Nephron (organoid): ENCODE data around the gene CD22.

Source experiments
- H3K27ac Mint-ChIP-seq, 3 experiments: 2 replicates each; pipeline ENCODE4 v1.8.0; 2020; ENCODE audit warnings: mixed read lengths in 3 of 3, mild to moderate bottlenecking in 2 of 3, moderate library complexity in 1 of 3
- H3K27me3 Mint-ChIP-seq: 2 replicates; pipeline ENCODE4 v1.8.0; 2021; ENCODE audit warnings: low read depth, mild to moderate bottlenecking, moderate library complexity, mixed read lengths
- H3K36me3 Mint-ChIP-seq: 2 replicates; pipeline ENCODE4 v1.8.0; 2020; ENCODE audit warnings: low read depth, mixed read lengths
- H3K4me1 Mint-ChIP-seq: 2 replicates; pipeline ENCODE4 v1.8.0; 2020; ENCODE audit warnings: mixed read lengths
- H3K4me3 Mint-ChIP-seq, 3 experiments: 2 replicates each; pipeline ENCODE4 v1.8.0; 2020; ENCODE audit warnings: mild to moderate bottlenecking in 3 of 3, mixed read lengths in 3 of 3, moderate library complexity in 2 of 3
- H3K9me3 Mint-ChIP-seq: 2 replicates; pipeline ENCODE4 v1.8.0; 2020; ENCODE audit warnings: mixed read lengths
- TF ChIP-seq, protein P1 (sequence below), 3 experiments: fragments of 200-600 bp; sonication (generic); IDR thresholded peaks; one replicate each; pipeline ENCODE4 v1.5.0; 2021; ENCODE audit warnings: antibody characterized with exemption in 3 of 3; ENCODE audit not compliant: unreplicated experiment in 3 of 3

CD22 gene

DNA sequence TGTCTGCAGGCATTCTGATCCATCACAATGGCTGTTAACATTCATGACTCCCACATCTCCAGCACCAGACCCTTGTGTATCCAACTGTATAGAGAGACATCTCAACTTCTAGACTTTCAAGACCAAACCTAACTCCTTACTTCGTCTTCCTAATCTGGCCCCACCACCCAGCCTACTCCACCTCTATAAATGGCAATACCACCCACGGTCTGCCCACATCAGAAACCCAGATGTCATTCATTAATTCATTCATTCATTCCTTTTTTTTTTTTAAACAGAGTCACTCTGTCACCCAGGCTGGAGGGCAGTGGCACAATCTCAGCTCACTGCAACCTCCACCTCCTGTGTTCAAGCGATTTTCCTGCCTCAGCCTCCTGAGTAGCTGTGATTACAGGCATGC is 52.3 kb downstream of the CD22 start:
- Mint-ChIP-seq H3K9me3 (peaks cover 7% of the 10 kb centered on the region), H3K27ac (no peak overlapping the region), H3K27me3 (peaks cover 14% of the 10 kb centered on the region), H3K4me1 (no peaks in the 10 kb centered on the region), H3K4me3 (no peak overlapping the region), H3K36me3 (peaks cover 1% of the 10 kb centered on the region)
- TF ChIP-seq, protein P1, sequence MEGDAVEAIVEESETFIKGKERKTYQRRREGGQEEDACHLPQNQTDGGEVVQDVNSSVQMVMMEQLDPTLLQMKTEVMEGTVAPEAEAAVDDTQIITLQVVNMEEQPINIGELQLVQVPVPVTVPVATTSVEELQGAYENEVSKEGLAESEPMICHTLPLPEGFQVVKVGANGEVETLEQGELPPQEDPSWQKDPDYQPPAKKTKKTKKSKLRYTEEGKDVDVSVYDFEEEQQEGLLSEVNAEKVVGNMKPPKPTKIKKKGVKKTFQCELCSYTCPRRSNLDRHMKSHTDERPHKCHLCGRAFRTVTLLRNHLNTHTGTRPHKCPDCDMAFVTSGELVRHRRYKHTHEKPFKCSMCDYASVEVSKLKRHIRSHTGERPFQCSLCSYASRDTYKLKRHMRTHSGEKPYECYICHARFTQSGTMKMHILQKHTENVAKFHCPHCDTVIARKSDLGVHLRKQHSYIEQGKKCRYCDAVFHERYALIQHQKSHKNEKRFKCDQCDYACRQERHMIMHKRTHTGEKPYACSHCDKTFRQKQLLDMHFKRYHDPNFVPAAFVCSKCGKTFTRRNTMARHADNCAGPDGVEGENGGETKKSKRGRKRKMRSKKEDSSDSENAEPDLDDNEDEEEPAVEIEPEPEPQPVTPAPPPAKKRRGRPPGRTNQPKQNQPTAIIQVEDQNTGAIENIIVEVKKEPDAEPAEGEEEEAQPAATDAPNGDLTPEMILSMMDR (IDR thresholded peaks at IDR 0.05; ENCODE audit: unreplicated experiment in 3 of 3): no peak

DNA sequence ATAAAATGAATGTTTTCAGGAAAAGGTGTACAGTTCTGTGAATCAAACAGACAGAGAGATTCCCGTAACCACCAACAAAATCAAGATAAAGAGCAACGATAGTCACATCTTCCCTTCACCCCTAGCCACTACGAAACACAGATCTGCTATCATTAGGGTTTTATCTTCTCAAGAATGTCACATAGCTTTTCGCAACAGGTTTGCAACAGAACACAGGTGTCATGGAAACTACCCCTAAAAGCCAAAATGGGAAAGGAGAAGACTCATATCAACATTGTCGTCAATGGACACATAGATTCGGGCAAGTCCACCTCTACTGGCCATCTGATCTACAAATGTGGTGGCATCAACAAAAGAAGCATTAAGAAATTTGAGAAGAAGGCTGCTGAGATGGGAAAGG is 52.9 kb downstream of the CD22 start:
- Mint-ChIP-seq H3K27ac (no peak overlapping the region), H3K4me3 (no peak overlapping the region), H3K9me3 (peaks cover 14% of the 10 kb centered on the region), H3K4me1 (no peaks in the 10 kb centered on the region), H3K36me3 (peaks cover 5% of the 10 kb centered on the region), H3K27me3 (peaks cover 13% of the 10 kb centered on the region)
- TF ChIP-seq, protein P1 (IDR thresholded peaks at IDR 0.05; ENCODE audit: unreplicated experiment in 3 of 3): no peak

DNA sequence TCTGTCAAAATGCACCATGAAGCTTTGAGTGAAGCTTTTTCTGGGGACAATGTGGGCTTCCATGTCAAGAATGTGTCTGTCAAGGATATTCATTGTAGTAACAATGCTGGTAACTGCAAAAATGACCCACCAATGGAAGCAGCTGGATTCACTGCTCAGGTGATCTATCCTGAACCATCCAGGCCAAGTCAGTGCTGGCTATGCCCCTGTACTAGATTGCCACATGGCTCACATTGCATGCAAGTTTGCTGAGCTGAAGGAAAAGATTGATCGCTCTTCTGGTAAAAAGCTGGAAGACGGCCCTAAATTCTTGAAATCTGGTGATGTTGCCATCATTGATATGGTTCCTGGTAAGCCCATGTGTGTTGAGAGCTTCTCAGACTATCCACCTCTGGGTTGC is 54.5 kb downstream of the CD22 start:
- H3K36me3 Mint-ChIP-seq: peaks cover 5% of the 10 kb centered on the region
- TF ChIP-seq, protein P1 (IDR thresholded peaks at IDR 0.05; ENCODE audit: unreplicated experiment in 3 of 3): no peak
- no peak overlapping the region for H3K27ac Mint-ChIP-seq
- no peak overlapping the region for H3K4me3 Mint-ChIP-seq
- H3K9me3 Mint-ChIP-seq: peaks cover 21% of the 10 kb centered on the region
- H3K27me3 Mint-ChIP-seq: peaks cover 9% of the 10 kb centered on the region
- no peaks in the 10 kb centered on the region for H3K4me1 Mint-ChIP-seq

DNA sequence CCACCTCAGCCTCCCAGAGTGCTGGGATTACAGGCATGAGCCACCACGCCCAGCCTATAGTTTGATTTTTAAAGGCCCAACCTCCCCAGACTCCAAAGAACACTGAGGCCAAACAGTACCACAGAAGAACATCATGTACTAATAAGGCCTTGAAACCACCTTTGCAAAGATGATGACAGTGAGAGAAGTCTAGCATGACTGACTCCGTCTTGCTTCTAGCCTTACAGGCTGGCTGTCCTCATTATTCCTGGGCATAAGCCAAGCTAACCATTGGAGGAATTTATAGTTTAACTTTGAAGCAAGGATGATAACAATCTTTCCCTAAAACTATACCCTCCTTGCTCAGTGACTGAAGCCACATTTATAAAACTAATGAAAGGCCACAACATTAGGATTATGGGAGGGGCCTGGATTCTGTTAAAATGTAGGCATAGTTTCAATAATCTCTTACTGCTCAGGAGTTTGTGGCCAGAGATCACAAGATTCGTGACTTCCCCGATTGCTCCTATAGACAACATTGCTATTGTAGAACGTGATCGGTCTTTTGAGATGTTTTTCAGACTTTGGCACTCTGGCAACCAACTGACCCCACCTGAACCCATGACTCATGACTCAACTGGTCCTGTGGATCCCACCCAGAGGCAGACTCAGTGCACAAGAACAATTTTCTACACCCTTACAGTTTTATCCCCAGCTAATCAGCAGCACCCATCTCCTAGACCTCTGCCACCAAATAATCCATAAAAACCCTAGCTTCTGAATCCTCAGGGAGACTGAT is 59.5 kb downstream of the CD22 start:
- H3K27ac Mint-ChIP-seq: no peak overlapping the region
- H3K27me3 Mint-ChIP-seq: no peaks in the 10 kb centered on the region
- H3K4me3 Mint-ChIP-seq: no peak overlapping the region
- H3K36me3 Mint-ChIP-seq: peaks cover 5% of the 10 kb centered on the region
- H3K9me3 Mint-ChIP-seq: peaks cover 24% of the 10 kb centered on the region
- TF ChIP-seq, protein P1 (IDR thresholded peaks at IDR 0.05; ENCODE audit: unreplicated experiment in 3 of 3): no peak
- no peaks in the 10 kb centered on the region for H3K4me1 Mint-ChIP-seq

DNA sequence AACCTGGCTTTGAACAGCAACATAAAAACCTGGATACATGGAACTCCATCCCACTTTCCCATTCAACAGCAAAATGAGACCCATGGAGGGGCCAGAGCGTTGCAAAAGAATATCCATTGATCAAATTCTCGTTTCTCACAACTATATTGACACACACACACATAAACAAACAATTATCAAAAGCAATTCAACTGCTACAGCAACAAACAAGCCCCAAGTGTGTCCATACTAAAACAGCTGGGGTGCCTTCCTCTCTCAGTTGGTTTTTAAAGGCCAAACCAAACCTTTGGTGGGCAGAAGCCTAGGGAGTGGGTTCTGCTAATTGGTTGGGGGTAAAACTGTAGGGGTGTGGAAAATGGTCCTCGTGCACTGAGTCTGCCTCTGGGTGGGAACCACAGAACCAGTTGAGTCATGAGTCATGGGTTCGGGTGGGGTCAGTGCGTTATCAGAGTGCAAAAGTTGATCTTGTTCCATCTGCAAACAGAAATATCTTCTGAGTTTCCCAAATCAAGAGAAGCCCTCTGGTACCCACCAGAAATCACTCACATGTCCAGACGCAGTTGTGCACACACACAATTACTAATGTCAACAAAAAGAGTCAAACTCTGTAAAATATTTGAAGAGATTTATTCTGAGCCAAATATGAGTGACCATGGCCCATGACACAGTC is 60.3 kb downstream of the CD22 start:
- TF ChIP-seq, protein P1 (IDR thresholded peaks at IDR 0.05; ENCODE audit: unreplicated experiment in 3 of 3): no peak
- H3K4me3 Mint-ChIP-seq: no peak overlapping the region

More for the DNA sequence above, 60.3 kb downstream of the CD22 start:
- Mint-ChIP-seq H3K27ac (no peak overlapping the region), H3K9me3 (peaks cover 24% of the 10 kb centered on the region), H3K36me3 (peaks cover 5% of the 10 kb centered on the region), H3K27me3 (no peaks in the 10 kb centered on the region), H3K4me1 (no peaks in the 10 kb centered on the region)
